ENCODE measurements around the gene PKIG. TPM values are rescaled to one million over a fixed set of nuclear protein-coding genes. Genes with fewer than 3 reads are reported as not detected.
A peak's percentile ranks its signal among the peaks of the same experiment; 100 is the strongest.
"Not testable (repeated sequence)": the region's sequence is repeated elsewhere in the genome, so short reads cannot be mapped to it uniquely, and the experiment has no call there.

PKIG gene
- total RNA-seq, 2 donors from 2014 or later, result 125 to 186 TPM

DNA sequence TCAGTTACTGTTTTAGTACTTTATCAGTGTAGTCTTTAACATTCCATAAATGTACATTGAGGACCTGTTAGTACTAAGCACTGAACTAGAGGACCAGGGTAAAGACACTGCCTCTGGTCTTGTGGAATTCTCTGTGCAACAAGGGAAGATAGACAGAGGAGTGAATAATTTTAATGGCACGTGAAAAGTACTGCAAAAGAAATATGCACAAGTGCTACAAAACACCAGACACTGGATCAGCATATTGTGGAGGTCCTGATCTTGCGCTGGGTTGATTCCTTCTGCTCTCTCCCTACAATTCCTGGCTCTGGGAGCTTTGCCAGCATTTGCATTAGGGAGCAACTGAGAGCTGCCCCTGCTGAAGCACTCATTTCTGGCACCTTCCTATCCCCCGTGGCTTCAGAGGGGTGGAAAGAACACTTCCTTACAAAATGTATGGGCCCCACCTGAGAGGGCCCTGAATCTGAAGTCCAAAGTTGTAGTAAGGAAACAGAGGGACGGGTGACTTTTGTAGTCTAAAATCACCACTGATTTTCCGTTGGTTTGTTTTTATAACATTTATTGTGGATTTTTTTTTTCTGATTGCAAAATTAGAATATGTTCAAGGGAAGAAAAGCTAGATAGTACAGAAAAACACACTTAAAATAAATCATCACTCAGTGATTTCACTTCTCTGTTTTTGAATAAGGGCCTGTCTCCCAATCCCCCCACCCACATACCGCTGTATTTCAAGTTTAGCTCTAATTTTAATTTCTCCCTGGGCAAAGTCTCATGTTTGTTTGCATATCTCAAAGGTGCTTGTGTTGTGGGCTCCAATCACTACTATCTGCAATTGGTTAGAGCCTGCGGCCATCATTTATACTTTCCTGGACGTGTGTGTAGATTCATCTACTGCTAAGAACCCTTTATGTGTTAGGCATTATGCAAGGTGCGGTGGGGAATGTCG is 4.9 kb downstream of the PKIG start:
- Histone ChIP-seq H3K4me3 (peak overlapping the region; percentile 43), H3K4me1 (ENCODE audit: control insufficient read depth in 1 of 2, low read depth in 2 of 2) (peaks cover 25 to 59% of the 10 kb centered on the region in 2 donors), H3K27me3 (replicated peaks; ENCODE audit: insufficient read depth) (no peaks in the 10 kb centered on the region), H3K9me3 (no peaks in the 10 kb centered on the region), H3K27ac (peak overlapping the region; percentile 77 to 80), H3K36me3 (peaks cover 11% of the 10 kb centered on the region)
- DNase-seq (ENCODE audit: low spot score), result no peak
- ATAC-seq (ENCODE audit: insufficient number of reproducible peaks, low FRiP score, low read depth), result no peak
- TF ChIP-seq, protein P1, sequence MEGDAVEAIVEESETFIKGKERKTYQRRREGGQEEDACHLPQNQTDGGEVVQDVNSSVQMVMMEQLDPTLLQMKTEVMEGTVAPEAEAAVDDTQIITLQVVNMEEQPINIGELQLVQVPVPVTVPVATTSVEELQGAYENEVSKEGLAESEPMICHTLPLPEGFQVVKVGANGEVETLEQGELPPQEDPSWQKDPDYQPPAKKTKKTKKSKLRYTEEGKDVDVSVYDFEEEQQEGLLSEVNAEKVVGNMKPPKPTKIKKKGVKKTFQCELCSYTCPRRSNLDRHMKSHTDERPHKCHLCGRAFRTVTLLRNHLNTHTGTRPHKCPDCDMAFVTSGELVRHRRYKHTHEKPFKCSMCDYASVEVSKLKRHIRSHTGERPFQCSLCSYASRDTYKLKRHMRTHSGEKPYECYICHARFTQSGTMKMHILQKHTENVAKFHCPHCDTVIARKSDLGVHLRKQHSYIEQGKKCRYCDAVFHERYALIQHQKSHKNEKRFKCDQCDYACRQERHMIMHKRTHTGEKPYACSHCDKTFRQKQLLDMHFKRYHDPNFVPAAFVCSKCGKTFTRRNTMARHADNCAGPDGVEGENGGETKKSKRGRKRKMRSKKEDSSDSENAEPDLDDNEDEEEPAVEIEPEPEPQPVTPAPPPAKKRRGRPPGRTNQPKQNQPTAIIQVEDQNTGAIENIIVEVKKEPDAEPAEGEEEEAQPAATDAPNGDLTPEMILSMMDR (IDR thresholded peaks at IDR 0.05), result no peak

GRCh38 chr20:44588321-44588720 is 5.9 kb downstream of the PKIG start:
- H3K27me3 ChIP-seq (replicated peaks; ENCODE audit: insufficient read depth); DNase-seq (ENCODE audit: low spot score); H3K9me3 ChIP-seq; ATAC-seq (ENCODE audit: insufficient number of reproducible peaks, low FRiP score, low read depth); H3K4me3 ChIP-seq: not testable (repeated sequence)
- Histone ChIP-seq H3K4me1 (ENCODE audit: control insufficient read depth in 1 of 2, low read depth in 2 of 2) (peaks cover 25 to 58% of the 10 kb centered on the region in 2 donors), H3K36me3 (peaks cover 11% of the 10 kb centered on the region), H3K27ac (peak overlapping the region in 1 of 2 donors; percentile 77)

- DNase-seq (ENCODE audit: low spot score) (no peak), ATAC-seq (ENCODE audit: insufficient number of reproducible peaks, low FRiP score, low read depth) (no peak)
- no peak overlapping the region for H3K4me3 ChIP-seq
- no peak overlapping the region for H3K27ac ChIP-seq
- H3K4me1 ChIP-seq (ENCODE audit: control insufficient read depth in 1 of 2, low read depth in 2 of 2), result peaks cover 35 to 58% of the 10 kb centered on the region in 2 donors
- no peaks in the 10 kb centered on the region for H3K9me3 ChIP-seq
- TF ChIP-seq, protein P1 (IDR thresholded peaks at IDR 0.05), result no peak
- H3K36me3 ChIP-seq, result peaks cover 11% of the 10 kb centered on the region
- H3K27me3 ChIP-seq (replicated peaks; ENCODE audit: insufficient read depth), result no peaks in the 10 kb centered on the region
Measured at GRCh38 chr20:44589537-44589936, 7.2 kb downstream of the PKIG start.

DNA sequence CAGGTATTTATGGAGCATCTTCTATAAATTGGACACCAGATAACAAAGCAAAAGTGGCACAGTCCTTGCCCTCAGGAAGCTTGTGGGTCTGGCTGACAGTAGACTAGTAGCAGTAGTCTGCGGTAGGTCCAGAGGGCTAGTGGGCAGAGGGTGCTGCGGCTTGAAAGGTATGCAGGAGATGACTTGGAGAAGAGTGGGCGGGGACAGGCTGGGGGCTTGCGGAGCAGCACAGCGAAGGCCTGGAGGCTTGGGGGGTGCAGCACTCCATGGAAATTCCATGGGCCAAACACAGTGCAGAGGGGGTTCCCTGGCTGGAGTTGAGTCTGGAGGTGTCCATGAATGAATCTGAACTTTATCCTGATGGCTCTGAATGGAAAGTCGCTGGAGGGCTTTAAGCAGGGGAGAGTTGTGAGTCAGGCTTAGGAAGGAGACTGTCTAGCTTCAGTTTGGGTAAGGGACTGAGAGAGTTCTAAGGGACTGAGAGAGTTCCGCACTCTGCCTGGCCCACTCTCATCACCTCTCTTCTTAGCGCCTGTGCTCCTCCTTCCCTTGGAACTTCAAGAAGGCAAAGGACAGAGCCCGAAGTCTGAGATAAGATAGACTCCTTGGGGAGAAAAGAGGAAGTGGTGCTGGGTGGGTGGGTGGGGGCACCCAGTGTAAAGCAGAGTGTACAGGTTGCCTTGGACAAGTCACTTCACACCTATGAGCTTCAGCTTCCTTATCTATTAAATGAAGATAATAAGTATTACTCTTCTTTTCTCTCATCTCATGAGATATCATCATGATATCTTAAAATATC is 8.8 kb downstream of the PKIG start:
- Histone ChIP-seq H3K4me3 (no peak overlapping the region), H3K27me3 (replicated peaks; ENCODE audit: insufficient read depth) (no peaks in the 10 kb centered on the region), H3K9me3 (no peaks in the 10 kb centered on the region), H3K36me3 (peaks cover 11% of the 10 kb centered on the region), H3K4me1 (ENCODE audit: control insufficient read depth in 1 of 2, low read depth in 2 of 2) (peaks cover 38 to 53% of the 10 kb centered on the region in 2 donors), H3K27ac (no peak overlapping the region)
- ATAC-seq (ENCODE audit: insufficient number of reproducible peaks, low FRiP score, low read depth), result no peak
- TF ChIP-seq, protein P1 (IDR thresholded peaks at IDR 0.05), result no peak
- no peak for DNase-seq (ENCODE audit: low spot score)

GRCh38 chr20:44592366-44592765 is 10.0 kb downstream of the PKIG start:
- H3K4me1 ChIP-seq (ENCODE audit: control insufficient read depth in 1 of 2, low read depth in 2 of 2), result peaks cover 30 to 49% of the 10 kb centered on the region in 2 donors
- no peak for ATAC-seq (ENCODE audit: insufficient number of reproducible peaks, low FRiP score, low read depth)
- H3K36me3 ChIP-seq, result peaks cover 11% of the 10 kb centered on the region

More at GRCh38 chr20:44592366-44592765, 10.0 kb downstream of the PKIG start:
- Histone ChIP-seq H3K4me3 (no peak overlapping the region), H3K27ac (no peak overlapping the region), H3K9me3 (no peaks in the 10 kb centered on the region), H3K27me3 (replicated peaks; ENCODE audit: insufficient read depth) (no peaks in the 10 kb centered on the region)
- TF ChIP-seq, protein P1 (IDR thresholded peaks at IDR 0.05), result no peak
- DNase-seq (ENCODE audit: low spot score), result no peak

Data from thoracic aorta (tissue), 2 donors.